ENCODE measurements around the gene ZNF521. TPM values are rescaled to one million over a fixed set of nuclear protein-coding genes. Genes with fewer than 3 reads are reported as not detected.

The ZNF521 gene
- polyA plus RNA-seq, 1 experiment = 25.9 TPM

DNA sequence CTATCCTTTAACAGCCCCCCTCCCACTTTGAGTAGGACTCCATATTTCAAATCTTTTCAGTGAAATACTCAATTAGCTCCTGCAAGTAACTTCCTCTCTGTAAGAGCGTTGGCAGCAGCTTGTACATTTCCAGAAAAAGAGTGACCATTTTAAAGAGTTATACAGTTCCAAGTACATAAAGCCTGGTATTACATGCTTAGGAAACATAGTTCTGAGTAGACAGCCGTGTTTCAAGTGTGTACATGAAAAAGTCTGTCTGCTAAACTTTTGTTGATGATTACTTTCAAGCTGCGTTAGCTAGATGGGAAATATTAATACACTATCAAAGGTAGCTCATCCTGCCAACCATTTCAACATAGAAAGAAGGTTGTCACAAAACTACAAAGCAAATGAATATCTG, 112.8 kb downstream of the ZNF521 start:
- Histone ChIP-seq H3K27me3 (ENCODE audit: control insufficient read depth, insufficient read depth, low read length) (no peaks in the 10 kb centered on the region), H3K9me3 (ENCODE audit: control insufficient read depth, insufficient read depth, low read length) (no peaks in the 10 kb centered on the region), H3K4me3 (ENCODE audit: low read depth, low read length) (no peak overlapping the region), H3K27ac (ENCODE audit: low read depth, low read length) (no peak overlapping the region)
- POLR2A ChIA-PET = no interaction called here
- TF ChIP-seq, protein P1, sequence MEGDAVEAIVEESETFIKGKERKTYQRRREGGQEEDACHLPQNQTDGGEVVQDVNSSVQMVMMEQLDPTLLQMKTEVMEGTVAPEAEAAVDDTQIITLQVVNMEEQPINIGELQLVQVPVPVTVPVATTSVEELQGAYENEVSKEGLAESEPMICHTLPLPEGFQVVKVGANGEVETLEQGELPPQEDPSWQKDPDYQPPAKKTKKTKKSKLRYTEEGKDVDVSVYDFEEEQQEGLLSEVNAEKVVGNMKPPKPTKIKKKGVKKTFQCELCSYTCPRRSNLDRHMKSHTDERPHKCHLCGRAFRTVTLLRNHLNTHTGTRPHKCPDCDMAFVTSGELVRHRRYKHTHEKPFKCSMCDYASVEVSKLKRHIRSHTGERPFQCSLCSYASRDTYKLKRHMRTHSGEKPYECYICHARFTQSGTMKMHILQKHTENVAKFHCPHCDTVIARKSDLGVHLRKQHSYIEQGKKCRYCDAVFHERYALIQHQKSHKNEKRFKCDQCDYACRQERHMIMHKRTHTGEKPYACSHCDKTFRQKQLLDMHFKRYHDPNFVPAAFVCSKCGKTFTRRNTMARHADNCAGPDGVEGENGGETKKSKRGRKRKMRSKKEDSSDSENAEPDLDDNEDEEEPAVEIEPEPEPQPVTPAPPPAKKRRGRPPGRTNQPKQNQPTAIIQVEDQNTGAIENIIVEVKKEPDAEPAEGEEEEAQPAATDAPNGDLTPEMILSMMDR (IDR thresholded peaks at IDR 0.05; ENCODE audit: low read depth, low read length) = no peak
- DNase-seq (ENCODE audit: low read depth, low spot score) = no peak
- CTCF ChIA-PET = no interaction called here

DNA sequence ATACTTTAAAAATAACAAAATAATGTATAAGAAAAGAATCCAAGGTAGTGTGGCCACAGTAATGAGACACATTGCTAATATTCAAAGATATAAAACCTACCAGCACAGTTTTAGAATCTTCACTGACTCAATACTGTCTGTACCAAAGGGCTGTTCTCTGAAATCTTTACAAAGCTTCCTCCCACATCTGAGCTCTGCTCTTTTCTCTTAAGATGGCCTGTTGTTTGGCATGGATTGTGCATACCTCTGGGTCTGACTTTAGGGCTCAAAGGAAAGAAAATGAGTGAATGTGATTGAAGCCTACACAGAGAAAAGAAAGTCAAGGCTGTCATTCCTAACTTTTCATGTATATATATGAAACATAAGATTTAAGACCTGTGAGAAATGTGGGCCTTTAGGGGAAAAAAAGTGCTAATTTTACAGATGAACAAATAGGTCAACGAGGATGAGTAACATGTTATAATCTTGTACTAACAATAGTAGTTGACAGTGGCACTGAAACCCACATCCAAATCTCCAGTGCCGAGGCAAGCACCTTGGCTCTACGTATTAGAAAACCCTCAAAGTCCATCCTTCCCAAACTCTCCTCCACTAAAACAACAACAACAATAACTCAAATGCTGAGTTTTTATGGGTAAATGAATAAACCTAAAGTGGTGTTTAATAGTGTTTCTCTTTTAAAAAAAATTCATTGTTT, 114.2 kb downstream of the ZNF521 start:
- no peak for DNase-seq (ENCODE audit: low read depth, low spot score)
- no peak overlapping the region for H3K27ac ChIP-seq (ENCODE audit: low read depth, low read length)

DNA sequence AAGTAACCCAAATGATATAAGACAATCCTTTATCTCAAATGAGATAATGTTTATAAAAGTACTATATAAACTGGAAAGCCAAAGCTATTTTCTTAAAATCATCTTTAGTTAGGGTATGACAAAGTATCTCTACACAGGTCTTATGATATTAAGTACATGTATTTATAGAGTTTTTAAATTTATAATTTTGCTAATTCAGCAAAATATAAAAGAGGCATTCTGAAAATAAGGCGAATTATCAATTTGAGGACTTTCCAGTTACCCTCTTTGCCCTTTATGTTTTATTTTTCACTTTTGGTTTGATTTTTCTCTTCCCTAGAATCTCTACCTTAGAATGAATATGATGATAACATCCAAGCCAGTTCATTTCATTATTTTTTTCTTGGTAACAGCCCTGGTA, 115.2 kb downstream of the ZNF521 start:
- Histone ChIP-seq H3K27ac (ENCODE audit: low read depth, low read length) (no peak overlapping the region), H3K27me3 (ENCODE audit: control insufficient read depth, insufficient read depth, low read length) (no peaks in the 10 kb centered on the region), H3K9me3 (ENCODE audit: control insufficient read depth, insufficient read depth, low read length) (no peaks in the 10 kb centered on the region), H3K4me3 (ENCODE audit: low read depth, low read length) (no peak overlapping the region)
- TF ChIP-seq, protein P1 (IDR thresholded peaks at IDR 0.05; ENCODE audit: low read depth, low read length) = no peak
- POLR2A ChIA-PET = no interaction called here
- no peak for DNase-seq (ENCODE audit: low read depth, low spot score)
- CTCF ChIA-PET = no interaction called here

More for the DNA sequence above, 114.2 kb downstream of the ZNF521 start:
- POLR2A ChIA-PET = no interaction called here
- CTCF ChIA-PET = no interaction called here
- TF ChIP-seq, protein P1 (IDR thresholded peaks at IDR 0.05; ENCODE audit: low read depth, low read length) = no peak
- Histone ChIP-seq H3K4me3 (ENCODE audit: low read depth, low read length) (no peak overlapping the region), H3K27me3 (ENCODE audit: control insufficient read depth, insufficient read depth, low read length) (no peaks in the 10 kb centered on the region), H3K9me3 (ENCODE audit: control insufficient read depth, insufficient read depth, low read length) (no peaks in the 10 kb centered on the region)

DNA sequence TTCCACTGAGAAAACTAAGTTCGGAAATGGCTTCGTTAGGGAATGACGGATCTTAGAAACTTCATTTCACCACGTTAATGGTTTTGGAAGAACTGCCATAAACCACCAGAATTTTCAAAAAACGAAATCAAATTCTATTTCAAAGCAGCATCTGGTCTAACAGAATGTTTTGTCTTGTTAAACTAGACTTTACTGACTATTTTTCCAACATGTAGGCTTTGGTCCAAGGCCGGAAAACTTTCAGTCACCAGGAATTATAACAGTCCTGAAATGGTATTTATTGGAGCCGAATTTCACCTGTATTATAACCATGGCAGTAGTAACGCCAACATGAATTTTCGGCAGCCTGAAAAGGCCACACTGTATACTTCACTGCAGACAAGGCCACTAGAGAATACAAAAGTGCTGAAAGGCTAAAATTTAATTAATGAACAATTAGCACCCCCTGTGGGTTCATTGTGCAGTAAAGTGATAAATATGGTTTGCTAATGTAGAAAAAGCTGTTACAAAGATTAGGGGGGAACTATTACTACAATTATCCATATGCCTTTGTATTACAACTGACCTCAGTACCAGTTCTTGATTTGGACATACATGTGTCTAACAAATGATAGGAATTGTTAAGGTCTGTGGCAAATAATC, 116.4 kb downstream of the ZNF521 start:
- ChIA-PET POLR2A (no interaction called here), CTCF (no interaction called here)
- H3K4me3 ChIP-seq (ENCODE audit: low read depth, low read length) = no peak overlapping the region
- TF ChIP-seq, protein P1 (IDR thresholded peaks at IDR 0.05; ENCODE audit: low read depth, low read length) = no peak
- no peak overlapping the region for H3K27ac ChIP-seq (ENCODE audit: low read depth, low read length)
- no peak for DNase-seq (ENCODE audit: low read depth, low spot score)
- no peaks in the 10 kb centered on the region for H3K27me3 ChIP-seq (ENCODE audit: control insufficient read depth, insufficient read depth, low read length)
- H3K9me3 ChIP-seq (ENCODE audit: control insufficient read depth, insufficient read depth, low read length) = no peaks in the 10 kb centered on the region

DNA sequence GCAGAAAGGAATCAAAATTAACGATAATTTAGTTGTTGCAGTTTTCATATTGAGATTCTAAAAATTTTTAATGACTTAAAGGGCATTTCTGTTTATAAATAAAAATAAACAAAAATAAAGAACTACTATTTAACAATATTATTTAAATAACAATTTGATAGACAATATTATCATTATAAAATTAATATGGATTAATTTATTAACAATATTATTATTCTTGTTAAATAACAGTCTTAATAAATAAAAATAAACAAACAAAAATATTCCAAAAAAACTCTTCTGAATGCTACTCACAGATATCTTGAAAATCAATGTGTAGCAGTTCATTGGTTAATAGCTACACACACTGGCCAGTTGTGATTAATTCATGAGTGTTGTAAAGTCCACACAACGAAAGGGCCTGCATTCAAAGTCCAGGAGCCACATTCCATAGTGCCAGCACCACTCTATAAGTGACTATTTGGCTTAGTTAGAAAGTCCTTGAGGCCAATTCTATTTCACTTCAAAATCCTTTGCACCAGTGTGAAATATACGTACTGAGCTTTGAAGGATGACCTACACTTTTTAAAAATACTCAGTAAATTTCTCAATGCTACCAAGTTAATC, 117.1 kb downstream of the ZNF521 start:
- CTCF ChIA-PET = no interaction called here
- H3K27ac ChIP-seq (ENCODE audit: low read depth, low read length) = no peak overlapping the region
- no peaks in the 10 kb centered on the region for H3K9me3 ChIP-seq (ENCODE audit: control insufficient read depth, insufficient read depth, low read length)
- DNase-seq (ENCODE audit: low read depth, low spot score) = no peak
- H3K27me3 ChIP-seq (ENCODE audit: control insufficient read depth, insufficient read depth, low read length) = no peaks in the 10 kb centered on the region
- TF ChIP-seq, protein P1 (IDR thresholded peaks at IDR 0.05; ENCODE audit: low read depth, low read length) = no peak
- POLR2A ChIA-PET = no interaction called here
- H3K4me3 ChIP-seq (ENCODE audit: low read depth, low read length) = no peak overlapping the region

All from AG04450 (cell line).